Endometrium (tissue), 2 donors: ENCODE data around the gene NAA25.

Experiments
- FAIRE-seq: peaks from 2 replicates; lab custom pipeline; 2012; peaks lifted over from hg19 to GRCh38; lab: Jason Lieb, UNC
- donor health status: control.
- donor health status: control.

NAA25 gene

DNA sequence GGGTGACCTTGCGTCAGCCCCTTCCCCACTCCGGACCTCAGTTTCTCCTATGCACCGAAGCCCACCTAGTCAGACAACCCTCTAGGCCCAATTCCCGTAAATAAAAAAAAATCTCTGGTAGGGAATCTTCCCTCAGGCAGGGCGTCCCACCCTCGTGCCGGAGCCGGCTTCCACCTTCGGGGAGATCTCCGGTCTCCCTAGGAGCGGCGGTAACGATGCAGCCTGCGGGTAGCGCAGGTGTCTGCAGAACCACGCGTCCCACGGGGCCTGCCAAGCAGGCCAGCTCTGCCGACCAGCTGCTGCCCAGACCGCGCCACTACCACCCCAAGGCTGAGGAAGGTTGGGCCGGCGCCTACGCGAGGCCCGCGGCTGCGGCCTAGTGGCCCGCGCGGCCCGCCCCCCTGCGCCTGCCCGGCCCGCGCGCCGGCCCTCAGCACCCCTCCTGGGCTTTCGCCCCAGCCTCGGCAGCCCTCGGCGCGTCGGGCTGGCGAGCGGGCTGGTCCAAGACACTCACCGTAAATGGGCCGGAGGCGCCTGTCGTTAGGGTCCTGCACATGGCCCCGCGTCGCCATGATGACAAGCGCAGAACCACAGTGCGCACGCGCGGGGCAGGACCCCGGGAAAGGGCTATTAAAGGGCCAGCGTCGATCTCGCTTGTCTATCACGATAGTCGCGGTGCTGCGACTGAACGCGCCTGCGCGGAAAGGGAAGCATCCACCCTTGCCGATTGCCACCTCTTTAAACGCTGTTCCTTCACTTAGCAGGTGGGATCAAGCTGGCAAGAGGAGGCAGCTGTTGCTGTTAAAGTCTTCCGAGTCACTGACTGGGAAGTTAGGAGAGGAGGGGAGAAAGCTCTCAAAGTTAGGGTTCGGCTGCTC, at the start of gene NAA25:
TSS of gene NAA25 (minus strand) at position 582 of the 878 bp plus-strand sequence. CDS start at position 572, 10 bp downstream.
- FAIRE-seq, result no peak

- no peak for FAIRE-seq
Measured at GRCh38 chr12:112153893-112154219, 45.3 kb upstream of the NAA25 start.

DNA sequence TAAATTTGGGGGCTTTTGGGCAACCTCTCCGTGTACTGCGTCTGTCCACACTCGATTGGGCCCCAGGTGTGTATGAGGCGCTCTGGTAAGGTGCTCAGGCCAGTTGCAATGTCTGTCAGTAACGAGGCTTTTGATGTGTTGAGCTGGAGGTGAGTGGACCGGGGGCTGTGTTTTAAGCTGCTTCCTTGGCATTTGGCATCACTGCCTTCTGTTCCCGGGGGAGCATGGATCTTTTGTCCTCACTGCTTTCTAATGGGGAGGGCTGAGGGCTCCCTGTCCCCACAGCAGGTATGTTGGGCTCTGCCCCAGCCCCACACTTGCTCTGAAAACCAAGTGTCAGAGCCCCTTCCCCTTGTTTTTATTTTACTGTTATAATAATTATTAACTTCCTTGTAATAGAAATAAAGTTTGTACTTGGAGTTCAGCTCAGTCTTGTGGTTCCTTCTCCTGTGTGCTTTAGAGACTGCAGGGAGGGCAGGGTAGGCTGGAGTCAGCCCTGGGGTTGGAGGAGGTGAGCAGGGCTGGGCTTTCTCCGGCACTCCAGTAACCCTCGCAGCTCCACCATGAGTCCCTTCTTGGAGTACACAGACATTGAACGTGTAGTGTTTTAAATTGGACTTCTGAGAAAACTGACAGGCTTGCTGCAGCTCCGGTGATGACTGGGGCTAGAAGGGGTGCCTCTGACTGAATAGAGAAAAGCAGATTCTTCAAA, 44.8 kb upstream of the NAA25 start:
- FAIRE-seq, result no peak

GRCh38 chr12:112151766-112152541, 43.4 kb upstream of the NAA25 start:
- FAIRE-seq, result no peak

DNA sequence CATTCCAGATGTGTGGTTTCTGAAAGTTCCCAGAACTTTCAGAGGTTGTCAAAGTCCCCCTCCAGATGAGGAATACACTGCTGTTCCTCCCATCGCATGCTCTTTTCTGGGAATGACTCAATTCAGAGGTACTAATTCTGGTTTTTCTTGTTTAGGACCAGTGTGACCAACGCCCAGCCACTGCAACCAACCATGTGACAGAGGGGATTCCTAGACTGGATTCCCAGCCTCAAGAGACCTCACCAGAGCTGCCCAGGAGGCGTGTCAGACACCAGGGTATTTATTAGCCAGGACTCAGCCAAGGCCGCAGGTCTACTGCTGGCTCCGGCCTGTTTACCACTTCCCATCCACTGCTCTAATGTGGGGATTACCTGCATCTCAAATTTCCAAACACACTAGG, 41.0 kb upstream of the NAA25 start:
- no peak for FAIRE-seq

- FAIRE-seq, result no peak
Measured at GRCh38 chr12:112148031-112148513, 39.5 kb upstream of the NAA25 start.

GRCh38 chr12:112146123-112146522, 37.5 kb upstream of the NAA25 start:
- FAIRE-seq, result no peak

DNA sequence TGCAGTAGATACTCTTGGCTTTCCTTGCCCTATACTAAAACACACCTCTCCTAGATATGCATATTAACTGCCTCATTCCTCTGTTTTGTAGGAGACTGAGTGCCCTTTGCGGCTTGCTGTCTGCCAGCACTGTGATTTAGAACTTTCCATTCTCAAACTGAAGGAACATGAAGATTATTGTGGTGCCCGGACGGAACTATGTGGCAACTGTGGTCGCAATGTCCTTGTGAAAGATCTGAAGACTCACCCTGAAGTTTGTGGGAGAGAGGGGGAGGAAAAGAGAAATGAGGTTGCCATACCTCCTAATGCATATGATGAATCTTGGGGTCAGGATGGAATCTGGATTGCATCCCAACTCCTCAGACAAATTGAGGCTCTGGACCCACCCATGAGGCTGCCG, 32.1 kb upstream of the NAA25 start:
- no peak for FAIRE-seq

DNA sequence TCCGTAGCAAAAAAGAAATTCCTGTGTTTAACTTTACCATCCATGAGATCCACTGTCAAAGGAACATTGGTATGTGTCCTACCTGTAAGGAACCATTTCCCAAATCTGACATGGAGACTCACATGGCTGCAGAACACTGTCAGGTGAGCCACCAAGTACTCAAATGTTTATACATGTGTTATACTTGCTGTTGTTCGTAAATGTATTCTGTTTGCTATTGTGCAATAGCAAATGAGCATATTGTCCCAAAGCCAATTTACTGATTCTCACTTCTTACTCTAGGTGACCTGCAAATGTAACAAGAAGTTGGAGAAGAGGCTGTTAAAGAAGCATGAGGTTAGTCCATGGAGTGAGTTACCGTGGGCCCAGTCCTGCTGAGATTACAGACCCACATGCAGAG, 26.1 kb upstream of the NAA25 start:
- FAIRE-seq, result no peak

- no peak for FAIRE-seq
Measured at GRCh38 chr12:112133418-112133817, 24.8 kb upstream of the NAA25 start.

DNA sequence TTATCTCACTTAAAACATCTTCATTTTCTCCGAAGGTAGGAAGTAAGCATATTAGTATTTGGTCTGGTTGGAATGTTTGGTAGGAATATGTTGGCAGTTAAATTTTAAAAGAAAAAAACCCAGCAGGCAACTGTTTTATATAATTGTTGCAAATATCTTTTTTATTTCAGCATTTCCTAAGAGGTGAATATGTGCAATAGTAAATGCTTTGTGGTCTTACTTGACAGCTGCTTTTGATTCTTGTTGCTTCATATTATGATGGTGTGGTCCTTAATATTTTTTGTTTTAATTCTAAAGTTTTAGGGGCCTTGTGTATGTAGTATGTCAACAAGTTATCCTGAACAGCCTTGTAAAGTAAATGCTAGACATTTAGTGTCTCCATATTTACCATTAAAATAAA, 23.1 kb upstream of the NAA25 start:
- no peak for FAIRE-seq

GRCh38 chr12:112130441-112130998, 21.9 kb upstream of the NAA25 start:
- no peak for FAIRE-seq

GRCh38 chr12:112126911-112127310, 18.3 kb upstream of the NAA25 start:
- FAIRE-seq, result no peak

GRCh38 chr12:112126000-112126438, 17.4 kb upstream of the NAA25 start:
- FAIRE-seq, result no peak

- FAIRE-seq, result peak; percentile 96
Measured at GRCh38 chr12:112125250-112125999, 16.8 kb upstream of the NAA25 start, which contains the start of gene TRAFD1. TRAFD1 (plus strand) TSS chr12:112125560; CDS start chr12:112130523, 4,963 bp downstream.

DNA sequence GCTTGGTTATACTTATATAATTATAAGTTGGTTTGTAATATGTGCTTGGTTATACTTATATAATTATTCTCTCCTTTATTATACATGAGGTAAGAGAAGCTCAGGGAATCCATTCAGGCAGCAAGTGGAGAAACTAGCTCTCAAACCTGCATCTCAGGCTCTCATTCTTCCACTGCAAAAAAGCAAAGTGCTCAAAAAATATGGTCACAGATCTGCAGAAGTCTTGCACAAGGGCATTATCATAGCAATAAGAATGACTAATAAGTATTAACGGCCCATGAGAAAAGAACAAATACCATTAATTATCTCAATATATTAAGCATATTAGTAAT, 16.3 kb upstream of the NAA25 start:
- FAIRE-seq, result no peak

- FAIRE-seq, result no peak
Measured at GRCh38 chr12:112122823-112123690, 14.5 kb upstream of the NAA25 start.

GRCh38 chr12:112121780-112122565, 13.4 kb upstream of the NAA25 start:
- no peak for FAIRE-seq

DNA sequence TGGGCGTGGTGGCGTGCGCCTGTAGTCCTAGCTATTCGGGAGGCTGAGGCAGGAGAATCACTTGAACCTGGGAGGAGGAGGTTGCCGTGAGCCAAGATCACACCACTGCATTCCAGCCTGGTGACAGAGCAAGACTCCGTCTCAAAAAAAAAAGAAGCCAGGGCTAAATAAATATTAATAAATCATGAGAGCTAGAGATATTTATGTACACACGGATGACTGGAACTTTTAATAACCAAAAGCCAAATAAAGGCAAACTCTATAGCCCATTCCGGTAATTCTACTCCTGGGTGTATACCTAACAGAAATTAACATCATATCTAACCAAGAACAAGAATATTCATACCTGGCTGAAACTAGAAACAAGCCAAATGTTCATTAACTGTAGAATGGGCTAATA, 9.1 kb upstream of the NAA25 start:
- no peak for FAIRE-seq
